Activated T-cell treated with anti-CD3 and anti-CD28 coated beads, Interleukin-2, amount 50 U/mL, for 48 hours (primary cell): Measurements from ENCODE around the gene MPC1L.
"Not testable (repeated sequence)": the region's sequence is repeated elsewhere in the genome, so short reads cannot be mapped to it uniquely, and the experiment has no call there.

Experiments
- DNase-seq, 2 experiments: peaks; one replicate each; pipeline ENCODE4 v3.0.0-alpha.2; 2020

MPC1L gene

DNA sequence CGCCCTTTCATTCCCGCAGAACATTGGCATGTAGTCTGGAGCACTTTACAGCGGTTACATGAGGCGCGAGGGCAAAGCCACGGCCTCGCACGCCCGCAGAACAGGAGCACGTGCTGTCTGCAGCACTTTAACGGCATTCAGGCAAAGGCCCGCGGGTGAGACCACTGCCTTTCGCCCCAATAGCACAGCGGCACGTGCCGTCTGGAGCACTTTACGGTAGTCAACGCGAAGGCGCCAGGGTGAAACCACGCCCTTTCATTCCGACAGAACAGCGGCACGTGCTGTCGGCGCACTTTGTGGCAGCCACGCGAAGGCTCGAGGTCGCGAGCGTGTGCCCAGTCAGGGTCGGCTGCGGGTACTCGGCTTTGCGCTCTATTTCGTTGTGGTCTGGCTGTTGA, at the start of gene MPC1L:
MPC1L (plus strand) TSS at position 290 of the 398 bp plus-strand sequence. CDS start 138 bp downstream, outside the sequence.
- no peak for DNase-seq

DNA sequence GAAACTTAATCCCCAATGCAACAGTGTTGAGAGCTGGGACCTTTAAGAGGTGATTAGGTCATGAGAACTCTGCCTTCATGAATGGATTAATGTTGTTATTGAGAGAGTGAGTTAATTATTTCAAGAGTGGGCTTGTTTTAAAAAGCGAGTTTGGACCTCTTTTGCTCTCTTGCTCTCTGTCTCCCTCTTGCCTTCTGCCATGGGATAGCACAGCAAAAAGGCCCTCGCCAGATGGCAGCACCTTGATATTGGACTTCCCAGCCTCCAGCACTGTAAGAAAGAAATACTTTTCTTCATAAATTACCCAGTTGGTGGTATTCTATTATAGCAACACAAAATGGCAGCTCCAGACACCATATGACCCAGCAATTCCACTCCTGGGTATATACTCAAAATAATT, 49.5 kb upstream of the MPC1L start:
- DNase-seq: peak; percentile 43 to 54

- DNase-seq: not testable (repeated sequence)
These were observed 47.8 kb upstream of the MPC1L start for GRCh38 chrX:40575411-40575810.

- no peak for DNase-seq
These were observed 46.9 kb upstream of the MPC1L start for GRCh38 chrX:40576291-40576690.

- DNase-seq: no peak
These were observed 45.1 kb upstream of the MPC1L start for GRCh38 chrX:40578039-40578695.

GRCh38 chrX:40579141-40579540, 44.1 kb upstream of the MPC1L start:
- no peak for DNase-seq

- no peak for DNase-seq
These were observed 43.2 kb upstream of the MPC1L start for GRCh38 chrX:40579900-40580536.

DNA sequence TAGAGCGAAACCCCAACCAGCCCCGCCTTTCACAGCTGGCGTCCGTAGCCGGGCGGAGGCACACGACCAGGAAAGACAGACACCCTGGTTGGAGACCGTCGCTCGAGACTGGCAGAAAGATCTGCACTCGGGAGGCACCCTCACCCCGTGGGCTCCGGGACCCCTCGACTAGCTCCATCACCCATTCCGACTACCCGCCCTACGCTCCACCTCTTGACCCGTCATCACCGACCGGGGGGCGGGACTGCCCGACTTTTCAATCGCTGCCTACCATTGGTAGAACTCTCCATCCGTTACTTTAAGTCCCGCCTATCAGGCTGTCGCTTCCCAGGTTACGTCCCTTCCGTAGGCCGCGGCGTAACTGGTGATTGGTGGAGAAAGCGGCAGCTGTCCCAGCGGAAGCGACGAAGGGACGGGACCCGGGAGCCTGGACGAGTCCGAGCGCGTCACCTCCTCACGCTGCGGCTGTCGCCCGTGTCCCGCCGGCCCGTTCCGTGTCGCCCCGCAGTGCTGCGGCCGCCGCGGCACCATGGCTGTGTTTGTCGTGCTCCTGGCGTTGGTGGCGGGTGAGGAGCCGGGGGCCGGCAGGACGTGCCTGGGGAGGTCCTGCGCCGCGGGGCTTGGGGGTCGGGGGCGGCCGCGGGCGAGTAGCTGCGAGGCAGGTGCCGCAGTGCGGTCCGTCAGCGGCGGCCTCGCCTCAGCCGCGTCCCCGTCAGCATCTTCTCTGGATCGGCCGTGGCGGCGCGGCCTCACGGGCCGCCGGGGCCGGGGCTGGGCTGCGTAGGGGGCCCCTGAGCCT, 42.5 kb upstream of the MPC1L start, which contains the start of gene ATP6AP2:
ATP6AP2 (plus strand) TSS at position 434 of the 799 bp plus-strand sequence; CDS start at position 530, 96 bp downstream.
- DNase-seq: peak; percentile 90 to 92

DNA sequence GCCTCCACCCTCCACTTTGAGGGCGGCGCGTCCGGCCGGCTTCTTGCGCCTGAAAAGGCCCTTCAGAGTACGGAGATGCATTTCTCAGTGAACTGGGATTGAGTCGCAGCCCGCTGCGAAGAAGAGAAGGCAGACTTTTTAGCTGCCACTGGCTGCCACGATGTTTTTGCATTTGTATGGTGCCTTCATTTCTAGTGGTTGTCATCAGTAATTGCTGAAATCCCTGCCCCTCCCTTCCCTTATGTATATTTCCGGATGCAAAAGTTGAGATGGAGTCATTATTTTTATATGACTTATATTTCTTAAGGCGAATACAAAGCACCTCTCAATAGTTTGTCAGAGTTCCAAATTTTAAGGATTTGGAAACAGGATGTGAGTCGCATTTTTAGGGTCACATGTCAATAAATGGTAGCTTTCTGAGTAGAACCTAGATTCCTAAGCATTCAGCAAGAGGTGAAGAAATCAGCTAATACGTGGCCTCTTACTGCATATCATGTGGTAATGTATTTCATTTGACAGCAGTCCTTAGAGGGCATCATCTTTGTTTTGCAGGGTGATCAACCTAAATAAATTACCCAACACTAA, 41.8 kb upstream of the MPC1L start:
- DNase-seq: no peak

- not testable (repeated sequence) for DNase-seq
These were observed 41.0 kb upstream of the MPC1L start for GRCh38 chrX:40582178-40582577.

DNA sequence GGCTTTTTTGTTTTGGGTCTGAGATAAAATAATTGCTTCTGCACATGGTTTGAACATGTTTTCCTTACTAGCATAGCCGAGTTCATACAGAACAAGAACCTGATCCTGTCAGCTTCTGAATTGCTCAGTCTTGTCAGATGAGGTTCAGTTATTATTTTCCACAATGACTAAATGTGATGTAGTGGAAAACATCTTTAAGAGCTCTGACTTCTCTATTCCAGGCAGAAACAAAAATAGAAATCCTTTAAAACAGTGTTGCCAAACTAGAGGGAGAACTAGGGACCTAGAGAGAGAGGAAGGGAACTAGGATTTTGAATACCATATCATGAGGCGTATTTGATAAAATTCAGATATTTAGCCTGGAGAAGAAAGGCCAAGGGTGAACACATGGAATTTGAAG, 40.4 kb upstream of the MPC1L start:
- DNase-seq: no peak

DNA sequence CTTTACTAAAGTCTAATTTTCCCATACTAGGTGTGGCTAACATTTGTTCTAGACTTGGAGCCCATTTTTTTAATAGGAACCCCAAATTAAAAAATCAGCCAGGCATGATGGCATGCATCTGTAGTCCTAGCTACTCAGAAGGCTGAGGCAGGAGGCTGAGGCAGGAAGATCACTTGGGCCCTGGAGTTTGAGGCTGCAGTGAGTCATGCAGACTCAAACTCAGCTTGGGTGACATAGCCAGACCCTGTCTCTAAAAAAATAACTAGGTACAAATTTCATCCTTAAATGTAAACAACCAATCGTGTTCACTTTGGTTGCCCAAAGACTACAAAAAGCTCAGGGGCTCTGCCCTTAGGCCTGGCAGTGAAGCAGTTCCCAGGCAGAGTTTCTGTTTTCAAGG, 35.6 kb upstream of the MPC1L start:
- not testable (repeated sequence) for DNase-seq

- DNase-seq: peak; percentile 43 to 50
These were observed 33.5 kb upstream of the MPC1L start for GRCh38 chrX:40589616-40590321.

GRCh38 chrX:40603446-40603845, 19.8 kb upstream of the MPC1L start:
- DNase-seq: no peak

DNA sequence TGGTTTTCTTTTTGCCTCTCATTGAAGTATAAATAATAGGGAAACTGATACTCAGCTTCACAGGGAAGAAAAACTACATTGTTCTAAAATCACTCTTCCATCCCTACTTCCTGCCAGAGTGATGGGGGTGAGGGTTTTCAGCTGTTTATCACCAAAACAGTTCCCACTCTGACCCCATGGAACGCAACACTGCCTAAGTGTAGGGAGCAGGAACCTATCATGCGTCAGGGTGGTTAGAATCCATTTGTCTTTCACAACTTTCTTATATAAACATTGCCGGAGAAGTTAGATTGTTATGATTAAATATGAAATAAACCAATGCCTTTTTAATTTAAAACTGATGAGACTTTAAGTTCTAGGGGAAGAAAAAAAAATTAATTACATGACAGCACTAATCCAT, 15.8 kb upstream of the MPC1L start:
- DNase-seq: no peak

- no peak for DNase-seq
These were observed 10.7 kb upstream of the MPC1L start for GRCh38 chrX:40612511-40612910.

DNA sequence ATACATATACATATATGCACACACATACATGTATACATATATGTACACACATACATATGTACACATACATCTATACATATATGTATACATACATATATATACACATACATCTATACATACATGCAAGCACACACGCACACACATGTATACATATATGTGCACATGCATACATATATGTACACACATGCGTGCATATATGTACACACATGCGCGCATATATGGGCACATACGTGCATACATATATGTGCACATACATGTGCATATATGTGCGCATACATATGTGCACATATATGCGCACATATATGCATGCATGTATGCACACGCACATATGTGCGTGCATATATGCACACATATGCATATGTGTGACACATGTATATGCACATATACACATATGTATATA, 7.3 kb upstream of the MPC1L start:
- DNase-seq: no peak

DNA sequence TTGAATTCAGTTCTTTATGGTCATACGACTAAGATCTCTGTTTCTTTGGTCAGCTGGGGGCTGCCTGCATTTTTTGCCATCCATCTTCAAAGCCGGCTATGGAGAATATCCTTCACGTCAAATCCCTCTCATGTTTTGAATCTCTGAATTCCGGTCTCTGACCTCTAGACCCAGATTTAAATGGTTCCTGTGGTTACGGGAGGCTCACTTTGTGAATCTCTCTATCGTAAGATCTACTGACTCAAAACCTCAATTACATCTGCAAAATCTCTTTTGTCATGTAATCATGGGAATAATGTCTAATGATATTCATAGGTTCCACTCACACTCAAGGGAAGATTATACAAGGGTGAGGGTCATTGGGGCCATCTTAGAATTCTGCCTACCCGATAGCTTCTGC, 5.7 kb upstream of the MPC1L start:
- DNase-seq: no peak

- no peak for DNase-seq
These were observed 619 bp upstream of the MPC1L start for GRCh38 chrX:40622479-40623138.

- no peak for DNase-seq
These were observed 437 bp downstream of the MPC1L start for GRCh38 chrX:40623665-40624064.

DNA sequence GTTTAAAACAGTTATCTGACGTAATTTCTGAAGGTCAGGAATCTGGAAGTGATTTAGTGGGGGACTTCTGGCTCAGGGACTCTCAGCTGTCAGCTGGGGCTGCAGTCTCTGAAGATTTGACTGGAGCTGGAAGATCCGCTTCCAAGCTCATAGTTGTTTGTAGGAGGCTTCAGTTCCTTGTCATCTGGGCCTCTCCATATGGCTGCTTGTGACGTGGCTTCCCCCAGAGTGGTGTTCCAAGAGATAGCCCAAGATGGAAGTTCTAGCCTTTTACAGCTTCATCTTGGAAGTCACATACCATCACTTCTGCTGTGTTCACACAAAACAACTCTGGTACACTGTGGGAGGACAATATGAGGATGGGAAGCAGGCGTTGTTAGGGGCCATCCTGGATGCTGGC, 2.1 kb downstream of the MPC1L start:
- no peak for DNase-seq

DNA sequence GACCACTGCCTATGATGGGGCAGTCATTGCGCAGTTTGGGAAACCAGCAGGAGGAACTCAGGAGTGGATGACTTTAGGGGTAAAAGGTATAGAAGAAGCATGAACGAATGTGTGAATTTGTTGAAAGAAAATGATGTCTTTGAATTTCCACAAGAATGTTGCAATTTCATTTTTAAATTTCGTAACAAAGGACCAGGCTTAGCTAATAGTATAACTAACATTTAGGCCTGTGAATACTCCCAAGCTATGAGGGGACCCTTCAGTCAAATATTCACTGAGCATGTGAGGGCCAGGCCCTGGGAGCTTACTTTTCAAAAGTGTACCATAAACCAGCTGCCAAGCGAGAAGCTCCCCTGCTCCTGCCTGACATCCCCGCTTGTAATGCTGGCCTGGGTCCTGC, 5.3 kb downstream of the MPC1L start:
- DNase-seq: no peak
